Amygdala (tissue), 56 donors: Measurements from ENCODE around the gene HRH4.

ENCODE experiments used
- DNase-seq, 56 donors: peaks; one replicate each; lab custom pipeline; 2025; lab: John Stamatoyannopoulos, UW

The HRH4 gene

DNA sequence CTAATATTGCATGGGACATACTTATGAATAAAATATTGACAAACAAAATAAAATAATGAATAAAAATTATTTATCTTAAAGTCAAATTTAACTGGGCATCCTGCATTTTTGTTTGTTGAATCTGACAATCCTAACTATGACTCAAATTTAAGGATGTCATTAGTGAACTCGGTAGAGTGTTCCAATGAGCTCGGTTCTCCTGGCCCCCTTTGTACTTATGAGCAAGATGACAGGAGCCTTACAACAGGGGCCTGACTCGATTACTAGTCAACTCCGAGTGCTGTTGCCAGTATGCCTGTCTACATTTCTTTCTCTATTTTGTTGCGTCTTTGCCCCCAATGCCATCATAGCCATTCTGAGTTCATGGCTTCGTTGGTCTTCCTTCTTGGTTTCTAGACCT, 40.3 kb downstream of the HRH4 start:
- no peak for DNase-seq

DNA sequence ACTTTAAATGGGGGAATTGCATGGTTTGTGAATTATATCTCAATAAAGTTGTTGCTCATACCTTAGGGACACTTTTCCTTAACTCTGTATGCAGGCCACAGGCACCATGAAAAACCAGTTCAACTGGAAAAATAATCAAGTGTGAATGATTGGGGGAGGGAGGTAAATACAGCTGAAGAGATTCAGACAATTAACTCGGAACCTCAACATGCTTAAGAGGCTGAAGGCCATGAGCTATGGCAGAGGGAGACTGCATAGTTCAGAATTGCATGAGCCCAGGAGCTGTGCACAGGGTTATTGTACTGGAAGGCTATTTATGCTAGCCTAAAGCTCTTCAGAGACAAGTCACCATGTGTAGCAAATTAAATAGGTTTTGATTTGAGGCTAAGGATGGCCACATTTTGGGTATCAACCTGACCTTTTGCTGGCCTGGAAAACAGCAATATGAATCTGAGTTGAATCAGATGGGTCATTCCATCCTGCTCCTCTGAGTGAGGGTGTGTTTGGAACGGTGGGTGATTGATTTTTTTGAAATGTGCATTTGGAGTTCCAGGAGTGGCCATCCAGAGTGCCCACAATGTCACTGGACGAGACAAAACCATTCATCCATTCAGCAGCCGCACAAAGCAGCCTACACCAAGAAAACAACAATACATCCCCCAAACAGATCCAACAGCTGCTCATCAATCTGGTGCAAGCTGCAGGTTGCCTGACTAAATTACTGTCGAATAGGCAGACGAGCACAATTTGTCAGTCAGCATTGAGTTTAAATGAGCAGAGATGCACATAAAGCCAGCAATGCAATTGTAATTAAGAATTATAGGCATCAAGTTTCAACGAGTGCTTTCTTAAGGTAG, 42.5 kb downstream of the HRH4 start:
- no peak for DNase-seq

DNA sequence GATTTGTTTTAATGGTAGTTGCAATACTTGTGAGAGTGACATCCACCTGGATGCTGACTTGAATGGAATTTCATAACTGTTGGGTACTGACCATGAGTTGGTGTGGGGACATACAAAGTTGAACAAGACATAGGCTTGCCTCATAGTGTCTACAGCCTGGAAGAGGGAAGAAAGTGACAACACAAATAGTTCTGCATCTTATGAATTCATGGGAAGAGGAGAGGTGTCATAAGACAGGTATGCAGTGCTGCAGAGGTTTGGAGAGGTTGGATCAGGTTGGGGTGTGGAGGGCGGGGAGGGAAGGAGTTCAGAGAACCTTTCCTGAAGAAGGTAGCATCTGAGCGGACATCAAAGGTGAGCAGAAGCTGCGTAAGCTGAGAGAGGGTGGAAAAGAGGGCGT, 44.0 kb downstream of the HRH4 start:
- DNase-seq = no peak

DNA sequence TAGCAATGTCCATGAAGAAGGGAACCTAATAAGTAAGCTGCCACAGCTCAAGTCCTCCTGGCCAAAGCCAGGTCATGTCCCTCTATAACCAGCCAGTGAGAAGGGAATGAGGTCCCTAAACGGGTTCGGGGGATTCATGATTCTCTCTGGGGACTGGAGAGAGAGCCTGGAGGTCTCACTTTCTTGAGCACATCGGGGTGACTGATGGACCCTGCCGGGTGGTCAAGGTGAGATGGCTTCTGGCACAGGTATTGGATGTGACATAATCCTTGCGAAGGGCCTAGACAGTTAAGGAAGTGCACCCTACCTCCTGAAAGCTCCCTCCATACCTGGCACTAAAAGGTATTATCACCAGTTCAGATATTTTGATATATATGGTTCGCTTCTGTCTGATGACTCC, 45.7 kb downstream of the HRH4 start:
- DNase-seq = no peak

DNA sequence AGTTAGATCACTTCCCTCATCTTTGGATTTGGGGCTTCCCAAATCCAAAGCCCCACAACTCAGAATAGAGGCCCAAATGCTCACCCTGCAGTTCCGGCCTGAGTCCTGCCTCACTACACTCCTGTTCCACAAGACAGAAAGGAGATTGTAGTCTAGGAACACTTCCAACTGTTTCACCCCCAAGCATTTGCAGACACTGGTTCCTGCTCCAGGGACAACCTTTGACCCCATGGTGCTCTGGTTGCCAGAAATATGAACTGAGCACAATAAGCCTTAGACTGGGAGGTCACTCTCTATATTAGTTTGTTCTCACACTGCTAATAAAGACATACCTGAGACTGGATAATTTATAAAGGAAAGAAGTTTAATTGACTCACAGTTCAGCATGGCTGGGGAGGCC, 49.0 kb downstream of the HRH4 start:
- no peak for DNase-seq

DNA sequence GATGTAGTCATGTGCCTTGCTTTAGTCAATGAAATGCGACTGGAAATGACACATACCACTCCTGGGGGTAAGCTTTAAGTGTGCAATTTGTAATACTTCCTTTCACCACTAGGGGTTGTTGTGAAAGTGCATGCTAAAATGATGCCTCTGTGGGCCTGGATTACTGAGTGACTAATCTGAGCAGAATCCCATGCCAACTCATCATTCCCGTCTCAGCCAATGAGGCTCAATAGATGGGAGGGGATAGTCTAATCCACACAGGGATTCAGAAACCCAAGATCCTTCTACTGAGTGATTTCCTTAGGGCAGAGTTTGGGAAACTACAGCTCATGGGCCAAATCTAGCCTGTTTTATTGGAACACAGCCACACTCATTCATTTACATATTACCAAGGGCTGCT, 54.0 kb downstream of the HRH4 start:
- DNase-seq = no peak

DNA sequence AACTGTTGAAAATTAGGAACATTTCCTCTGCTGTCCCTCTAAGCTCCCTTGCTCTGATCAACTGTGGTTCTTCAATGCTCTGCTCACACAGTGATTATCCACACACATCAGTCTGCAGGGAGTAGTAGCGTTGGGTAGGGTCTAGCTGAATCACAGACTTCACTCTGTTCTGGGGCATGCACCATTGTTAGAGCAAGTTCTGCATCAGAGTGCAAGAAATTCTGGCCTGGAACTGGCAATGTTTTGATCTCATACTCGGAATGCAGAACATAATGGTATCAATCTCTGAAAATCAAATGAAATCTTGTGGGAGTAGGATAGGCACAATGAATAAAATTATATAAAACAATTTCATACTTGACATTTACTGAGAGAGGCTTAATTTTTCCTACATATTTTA, 55.3 kb downstream of the HRH4 start:
- DNase-seq = no peak

DNA sequence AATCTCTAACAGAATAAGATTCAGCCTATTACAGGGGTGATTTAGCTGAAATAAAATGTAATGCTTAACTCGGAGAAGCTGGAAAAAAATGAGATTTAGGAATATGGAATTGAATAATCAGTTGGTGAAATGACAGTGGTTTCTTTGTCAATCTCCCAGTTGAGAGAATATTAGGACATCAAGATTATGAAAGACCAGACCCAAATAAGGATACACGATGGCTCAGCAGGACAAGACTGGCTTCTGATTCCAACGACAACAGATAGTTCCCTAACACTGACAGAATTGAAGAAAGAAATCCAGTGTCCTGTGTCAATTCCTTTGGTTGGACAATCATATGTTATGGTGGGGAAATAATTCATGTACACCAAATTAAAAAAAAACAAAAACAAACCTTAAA, 55.8 kb downstream of the HRH4 start:
- no peak for DNase-seq

DNA sequence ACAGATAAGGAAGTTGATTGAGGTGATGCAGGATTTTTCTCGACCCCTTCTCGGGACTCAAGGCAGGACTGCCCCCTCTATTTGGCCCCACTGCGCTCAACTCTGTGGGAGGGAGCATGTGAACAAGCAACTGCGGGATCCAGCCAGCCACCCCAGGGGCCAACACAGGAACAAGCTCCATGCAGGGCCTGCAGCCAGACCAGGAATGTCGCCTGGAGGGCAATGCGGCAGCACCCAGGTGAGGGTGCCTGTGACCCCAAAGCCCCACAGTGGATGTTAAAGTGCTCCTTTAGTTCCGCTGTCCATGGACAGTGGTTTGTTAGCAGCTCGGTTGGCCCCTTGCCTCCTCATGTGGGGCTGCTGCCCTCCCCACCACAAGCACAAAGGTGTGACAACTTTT, 57.1 kb downstream of the HRH4 start:
- DNase-seq = no peak

DNA sequence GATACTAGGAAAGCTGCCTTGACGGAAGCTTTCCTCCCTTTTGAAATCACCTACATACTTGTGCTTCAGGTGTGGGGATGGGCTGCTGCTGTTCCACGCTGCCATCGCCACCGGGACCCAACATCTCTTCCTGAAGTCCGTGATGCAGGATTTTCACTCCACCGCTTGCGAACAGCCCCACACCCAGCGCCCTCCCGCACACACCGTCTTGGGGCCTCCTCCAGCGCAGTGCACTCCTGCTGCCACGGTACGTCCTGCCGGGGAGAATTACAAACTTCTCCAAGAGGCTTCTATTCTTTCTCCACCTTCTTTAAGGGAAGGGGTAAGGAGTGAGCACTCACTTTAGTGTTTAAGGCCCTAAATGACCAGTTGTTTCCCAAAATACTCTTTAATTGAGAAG, 58.2 kb downstream of the HRH4 start:
- DNase-seq = no peak
